Neural cell (in vitro differentiated cells): Measurements from ENCODE around the gene BABAM2. TPM values are rescaled to one million over a fixed set of nuclear protein-coding genes. Genes with fewer than 3 reads are reported as not detected.

Experiments used
- H2AFZ ChIP-seq: fragments of 200-600, 300-800 bp; sonication (generic), shearing (Covaris generic); 2 replicates; pipeline ENCODE4 v1.6.0; 2014; ENCODE audit warnings: low read depth, mild to moderate bottlenecking, antibody characterized with exemption, low read length, moderate library complexity
- H3F3A ChIP-seq: fragments of 200-600 bp; shearing (Covaris generic); 2 replicates; pipeline ENCODE4 v1.6.1; 2016; ENCODE audit warnings: mild to moderate bottlenecking, moderate library complexity, mixed read lengths, antibody characterized with exemption, low read length; ENCODE audit not compliant: insufficient read depth, poor library complexity, severe bottlenecking
- H3K27ac ChIP-seq: fragments of 200-600, 300-800 bp; sonication (generic), shearing (Covaris generic); 2 replicates; pipeline ENCODE4 v1.5.1; 2014; ENCODE audit warnings: mild to moderate bottlenecking, low read length, moderate library complexity
- H3K27me3 ChIP-seq: fragments of 300-800, 200-600 bp; sonication (generic), shearing (Covaris generic); 2 replicates; pipeline ENCODE4 v1.6.0; 2014; ENCODE audit warnings: mild to moderate bottlenecking, low read depth, low read length, moderate library complexity; ENCODE audit not compliant: insufficient read depth
- H3K36me3 ChIP-seq: fragments of 300-800, 200-600 bp; sonication (generic), shearing (Covaris generic); 2 replicates; pipeline ENCODE4 v1.5.1; 2014; ENCODE audit warnings: mild to moderate bottlenecking, antibody characterized with exemption, low read length, moderate library complexity; ENCODE audit not compliant: insufficient read depth
- H3K4me2 ChIP-seq: fragments of 300-800, 200-600 bp; sonication (generic), shearing (Covaris generic); 2 replicates; pipeline ENCODE4 v1.6.0; 2014; ENCODE audit warnings: mild to moderate bottlenecking, low read length
- H3K4me3 ChIP-seq: fragments of 300-800, 200-600 bp; sonication (generic), shearing (Covaris generic); 2 replicates; pipeline ENCODE4 v1.5.1; 2014; ENCODE audit warnings: mild to moderate bottlenecking, low read length, moderate library complexity
- H3K79me2 ChIP-seq: fragments of 200-600 bp; shearing (Covaris generic); replicated peaks from 2 replicates; pipeline ENCODE4 v1.6.0; 2014; ENCODE audit warnings: mild to moderate bottlenecking, low read length, moderate library complexity; ENCODE audit not compliant: insufficient read depth
- H3K9ac ChIP-seq: fragments of 300-800, 200-600 bp; sonication (generic), shearing (Covaris generic); 2 replicates; pipeline ENCODE4 v1.6.1; 2016; ENCODE audit warnings: mild to moderate bottlenecking, low read length, mixed read lengths
- H3K9me2 ChIP-seq: fragments of 200-600 bp; shearing (Covaris generic); 2 replicates; pipeline ENCODE4 v1.6.1; 2016; ENCODE audit warnings: mild to moderate bottlenecking, low read length, mixed read lengths; ENCODE audit not compliant: insufficient read depth
- H3K9me3 ChIP-seq: fragments of 200-600, 300-800 bp; sonication (generic), shearing (Covaris generic); 2 replicates; pipeline ENCODE4 v1.6.1; 2016; ENCODE audit warnings: mild to moderate bottlenecking, mixed run types, low read length, moderate library complexity, mixed read lengths
- H4K20me1 ChIP-seq: fragments of 200-600 bp; shearing (Covaris generic); 2 replicates; pipeline ENCODE4 v1.6.1; 2016; ENCODE audit warnings: mild to moderate bottlenecking, mixed run types; ENCODE audit not compliant: insufficient read depth
- CTCF ChIP-seq: fragments of 450-650 bp; IDR thresholded peaks from 2 replicates; pipeline ENCODE4 v1.5.1; 2014; ENCODE audit warnings: antibody characterized with exemption, mild to moderate bottlenecking, moderate library complexity; ENCODE audit not compliant: poor library complexity, severe bottlenecking
- EP300 ChIP-seq: fragments of 450-650 bp; conservative IDR thresholded peaks from 2 replicates; pipeline ENCODE4 v1.6.1; 2014; ENCODE audit warnings: antibody characterized with exemption, mild to moderate bottlenecking, moderate library complexity; ENCODE audit not compliant: poor library complexity, severe bottlenecking
- EZH2 ChIP-seq: fragments of 200-600, 300-800 bp; shearing (Covaris generic), sonication (generic); IDR thresholded peaks from 2 replicates; pipeline ENCODE4 v1.6.1; 2014; ENCODE audit warnings: antibody characterized with exemption, low read length, borderline replicate concordance, mild to moderate bottlenecking; ENCODE audit not compliant: insufficient read depth, poor library complexity, severe bottlenecking
- MXI1 ChIP-seq: fragments of 450-650 bp; conservative IDR thresholded peaks from 2 replicates; pipeline ENCODE4 v1.6.1; 2014; ENCODE audit warnings: antibody characterized with exemption, mild to moderate bottlenecking; ENCODE audit not compliant: poor library complexity, severe bottlenecking
- POLR2AphosphoS5 ChIP-seq: IDR thresholded peaks from 2 replicates; pipeline ENCODE4 v1.6.1; 2012
- RAD21 ChIP-seq: fragments of 450-650 bp; conservative IDR thresholded peaks from 2 replicates; pipeline ENCODE4 v1.6.1; 2014; ENCODE audit warnings: antibody characterized with exemption, mild to moderate bottlenecking, moderate library complexity
- SMC3 ChIP-seq: fragments of 450-650 bp; conservative IDR thresholded peaks from 2 replicates; pipeline ENCODE4 v1.6.1; 2014; ENCODE audit warnings: antibody characterized with exemption, mild to moderate bottlenecking, moderate library complexity; ENCODE audit not compliant: poor library complexity
- TAF1 ChIP-seq: IDR thresholded peaks from 2 replicates; pipeline ENCODE4 v1.6.1; 2012; ENCODE audit warnings: low read depth
- polyA plus RNA-seq: library from polyadenylated mRNA; depleted of rRNA; stranded (reverse); fragments of >200 nt; gene quantifications from 2 replicates; pipeline ENCODE4 v1.2.3, GENCODE V29; 2014
- TF ChIP-seq, protein P1 (sequence below): IDR thresholded peaks from 2 replicates; pipeline ENCODE4 v1.6.1; 2012; ENCODE audit warnings: borderline replicate concordance

Gene BABAM2
- polyA plus RNA-seq, 1 donor from 2014 or later: 15.3 TPM

DNA sequence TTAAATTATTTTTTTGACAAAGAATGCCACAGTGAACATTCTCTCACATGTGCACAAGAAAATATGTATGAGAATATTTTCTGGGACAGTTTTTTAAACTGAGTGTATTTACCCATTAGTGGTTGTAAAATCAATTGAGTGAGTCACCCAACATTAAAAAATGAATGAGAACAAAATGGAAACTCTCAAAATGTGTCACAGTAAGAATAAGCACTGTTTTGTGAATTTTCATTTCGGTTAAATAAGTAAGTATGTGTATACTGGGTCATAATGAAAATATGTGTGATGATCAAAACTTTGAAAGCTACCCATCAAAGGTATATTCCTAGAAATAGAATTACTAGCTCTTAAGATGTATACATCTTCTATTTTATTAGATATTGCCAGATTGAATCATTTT, 11.6 kb downstream of the BABAM2 start:
- Histone ChIP-seq H3K4me3 (no peak overlapping the region), H3K36me3 (no peaks in the 10 kb centered on the region), H2AFZ (no peak overlapping the region), H3K9me2 (no peaks in the 10 kb centered on the region), H3K9me3 (no peaks in the 10 kb centered on the region), H3K79me2 (no peaks in the 10 kb centered on the region), H3K27me3 (no peaks in the 10 kb centered on the region), H3K27ac (no peak overlapping the region), H4K20me1 (no peaks in the 10 kb centered on the region), H3F3A (no peaks in the 10 kb centered on the region), H3K4me2 (no peak overlapping the region), H3K9ac (no peak overlapping the region)
- TF ChIP-seq RAD21 (no peak), POLR2AphosphoS5 (no peak), MXI1 (no peak), TAF1 (no peak), EZH2 (no peak), SMC3 (no peak), CTCF (no peak), EP300 (no peak)
- TF ChIP-seq, protein P1, sequence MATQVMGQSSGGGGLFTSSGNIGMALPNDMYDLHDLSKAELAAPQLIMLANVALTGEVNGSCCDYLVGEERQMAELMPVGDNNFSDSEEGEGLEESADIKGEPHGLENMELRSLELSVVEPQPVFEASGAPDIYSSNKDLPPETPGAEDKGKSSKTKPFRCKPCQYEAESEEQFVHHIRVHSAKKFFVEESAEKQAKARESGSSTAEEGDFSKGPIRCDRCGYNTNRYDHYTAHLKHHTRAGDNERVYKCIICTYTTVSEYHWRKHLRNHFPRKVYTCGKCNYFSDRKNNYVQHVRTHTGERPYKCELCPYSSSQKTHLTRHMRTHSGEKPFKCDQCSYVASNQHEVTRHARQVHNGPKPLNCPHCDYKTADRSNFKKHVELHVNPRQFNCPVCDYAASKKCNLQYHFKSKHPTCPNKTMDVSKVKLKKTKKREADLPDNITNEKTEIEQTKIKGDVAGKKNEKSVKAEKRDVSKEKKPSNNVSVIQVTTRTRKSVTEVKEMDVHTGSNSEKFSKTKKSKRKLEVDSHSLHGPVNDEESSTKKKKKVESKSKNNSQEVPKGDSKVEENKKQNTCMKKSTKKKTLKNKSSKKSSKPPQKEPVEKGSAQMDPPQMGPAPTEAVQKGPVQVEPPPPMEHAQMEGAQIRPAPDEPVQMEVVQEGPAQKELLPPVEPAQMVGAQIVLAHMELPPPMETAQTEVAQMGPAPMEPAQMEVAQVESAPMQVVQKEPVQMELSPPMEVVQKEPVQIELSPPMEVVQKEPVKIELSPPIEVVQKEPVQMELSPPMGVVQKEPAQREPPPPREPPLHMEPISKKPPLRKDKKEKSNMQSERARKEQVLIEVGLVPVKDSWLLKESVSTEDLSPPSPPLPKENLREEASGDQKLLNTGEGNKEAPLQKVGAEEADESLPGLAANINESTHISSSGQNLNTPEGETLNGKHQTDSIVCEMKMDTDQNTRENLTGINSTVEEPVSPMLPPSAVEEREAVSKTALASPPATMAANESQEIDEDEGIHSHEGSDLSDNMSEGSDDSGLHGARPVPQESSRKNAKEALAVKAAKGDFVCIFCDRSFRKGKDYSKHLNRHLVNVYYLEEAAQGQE: no peak

DNA sequence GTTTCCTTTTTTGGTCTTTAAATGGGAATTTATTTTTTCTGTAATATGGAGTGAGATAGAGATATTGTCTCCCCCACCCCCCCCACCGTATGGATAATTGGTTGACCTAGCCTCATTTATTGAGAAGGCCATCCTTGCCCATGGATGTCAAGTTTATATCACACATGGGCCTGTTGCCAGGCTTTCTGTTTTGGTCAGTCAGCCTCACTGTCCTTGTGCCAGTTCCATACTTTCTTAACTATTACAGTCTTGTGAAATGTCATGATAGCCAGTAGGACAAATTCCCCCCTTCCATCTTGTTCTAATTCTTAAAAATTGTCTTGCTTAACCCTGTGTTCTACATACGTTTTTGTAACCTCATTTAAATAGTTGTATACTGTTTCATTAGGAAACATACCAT, 12.5 kb downstream of the BABAM2 start:
- no peak for TF ChIP-seq SMC3
- TF ChIP-seq POLR2AphosphoS5: no peak
- no peak for TF ChIP-seq TAF1
- no peak for TF ChIP-seq RAD21
- TF ChIP-seq, protein P1: no peak
- no peak for TF ChIP-seq MXI1
- TF ChIP-seq EZH2: no peak
- H4K20me1 ChIP-seq: no peaks in the 10 kb centered on the region
- H3K9me2 ChIP-seq: no peaks in the 10 kb centered on the region

More for the DNA sequence above, 12.5 kb downstream of the BABAM2 start:
- no peak overlapping the region for H3K27ac ChIP-seq
- H3K4me3 ChIP-seq: no peak overlapping the region
- H2AFZ ChIP-seq: no peak overlapping the region
- H3K79me2 ChIP-seq: no peaks in the 10 kb centered on the region
- no peaks in the 10 kb centered on the region for H3K9me3 ChIP-seq
- H3F3A ChIP-seq: no peaks in the 10 kb centered on the region
- H3K27me3 ChIP-seq: no peaks in the 10 kb centered on the region
- H3K4me2 ChIP-seq: no peak overlapping the region
- H3K9ac ChIP-seq: no peak overlapping the region
- no peaks in the 10 kb centered on the region for H3K36me3 ChIP-seq
